ENCODE measurements around the gene ZNF653. TPM values are rescaled to one million over a fixed set of nuclear protein-coding genes. Genes with fewer than 3 reads are reported as not detected.

The ZNF653 gene
- polyA plus RNA-seq, 2 of the 4 experiments (the other 2 are of a cell fraction), result 2.9 to 4.2 TPM

- no peak for TF ChIP-seq HEYL (CRISPR knock-in tag; IDR thresholded peaks at IDR 0.05)
- no peak for TF ChIP-seq JUNB (IDR thresholded peaks at IDR 0.05)
- TF ChIP-seq JUN (IDR thresholded peaks at IDR 0.05), result no peak
- TF ChIP-seq MAZ (IDR thresholded peaks at IDR 0.05; ENCODE audit: borderline replicate concordance, low read depth, low read length), result no peak
- no peak for TF ChIP-seq RAD21 (conservative IDR thresholded peaks at IDR 0.05 in 1 of 2, IDR thresholded peaks at IDR 0.05 in 1 of 2)
- no peak for TF ChIP-seq HDAC2 (IDR thresholded peaks at IDR 0.05)
- TF ChIP-seq ATOH8 (CRISPR knock-in tag; IDR thresholded peaks at IDR 0.05; ENCODE audit: low read depth), result no peak
- TF ChIP-seq POLR2A (IDR thresholded peaks at IDR 0.05; ENCODE audit: low read length), result no peak
- TF ChIP-seq CHD2 (IDR thresholded peaks at IDR 0.05; ENCODE audit: low read length, partially characterized antibody), result no peak
- no peak for TF ChIP-seq MYC (IDR thresholded peaks at IDR 0.05; ENCODE audit: borderline replicate concordance, low read length)
- no peak for TF ChIP-seq RCOR1 (IDR thresholded peaks at IDR 0.05; ENCODE audit: low read depth, low read length)
- TF ChIP-seq TFCP2L1 (CRISPR knock-in tag; IDR thresholded peaks at IDR 0.05), result no peak
- TF ChIP-seq POLR2AphosphoS2 (conservative IDR thresholded peaks at IDR 0.05; ENCODE audit: low read length), result no peak
- TF ChIP-seq BCL3 (IDR thresholded peaks at IDR 0.05), result no peak
- no peak for TF ChIP-seq CBX8 (IDR thresholded peaks at IDR 0.05)
- no peak for TF ChIP-seq ZSCAN20 (CRISPR knock-in tag; IDR thresholded peaks at IDR 0.05)
- TF ChIP-seq HMGXB4 (CRISPR knock-in tag; IDR thresholded peaks at IDR 0.05; ENCODE audit: borderline replicate concordance), result no peak
- CTCF ChIA-PET, result interaction anchor here (0.6 to 4.3 kb wide), 6 partner anchors 8 to 93 kb away, joined by 4 to 26 read pairs (median 8); no protein-coding TSS in a partner anchor
- no peaks in the 10 kb centered on the region for H3K9me3 ChIP-seq
Observed at GRCh38 chr19:11495885-11496284, 9.8 kb downstream of the ZNF653 start.

GRCh38 chr19:11495481-11495880 is 10.2 kb downstream of the ZNF653 start:
- WGBS (ENCODE audit: missing lambda C conversion rate), result 90% methylated on average over 5 of the region's 10 CpGs
- H3K4me1 ChIP-seq, result peaks cover 4% of the 10 kb centered on the region
- POLR2A ChIA-PET, result no interaction called here
- CTCF ChIA-PET, result interaction anchor here (0.6 to 4.3 kb wide), 6 partner anchors 9 to 216 kb away, joined by 3 to 26 read pairs (median 8); no protein-coding TSS in a partner anchor
- DNase-seq (ENCODE audit: low read depth in 1 of 2, low spot score in 1 of 2) (no peak), ATAC-seq (no peak), FAIRE-seq (no peak)
- H3K9me3 ChIP-seq, result no peaks in the 10 kb centered on the region
- no peak overlapping the region for H3K4me2 ChIP-seq
- H3K27ac ChIP-seq, result no peak overlapping the region
- H3K4me3 ChIP-seq, result no peak overlapping the region
- TF ChIP-seq FOSB (CRISPR knock-in tag; IDR thresholded peaks at IDR 0.05) (no peak), MAX (IDR thresholded peaks at IDR 0.05) (no peak), REST (IDR thresholded peaks at IDR 0.05) (no peak), JUNB (IDR thresholded peaks at IDR 0.05) (no peak), GATA3 (IDR thresholded peaks at IDR 0.05; ENCODE audit: borderline replicate concordance) (no peak), ESRRA (IDR thresholded peaks at IDR 0.05; ENCODE audit: borderline replicate concordance, low read length) (no peak), KDM5A (IDR thresholded peaks at IDR 0.05) (no peak), USF2 (IDR thresholded peaks at IDR 0.05) (no peak), BCL3 (IDR thresholded peaks at IDR 0.05) (no peak), SREBF2 (IDR thresholded peaks at IDR 0.05) (no peak), NR3C1 (IDR thresholded peaks at IDR 0.05) (no peak), HDAC2 (IDR thresholded peaks at IDR 0.05) (no peak), PHF8 (IDR thresholded peaks at IDR 0.05; ENCODE audit: borderline replicate concordance, low read depth) (no peak), CHD4 (IDR thresholded peaks at IDR 0.05; ENCODE audit: borderline replicate concordance) (no peak), CBX8 (IDR thresholded peaks at IDR 0.05) (no peak), NPAS2 (CRISPR knock-in tag; IDR thresholded peaks at IDR 0.05; ENCODE audit: borderline replicate concordance) (no peak)

More at GRCh38 chr19:11495885-11496284, 9.8 kb downstream of the ZNF653 start:
- H3K4me1 ChIP-seq, result peaks cover 4% of the 10 kb centered on the region
- 95% methylated on average over 16 of the region's 22 CpGs for WGBS (ENCODE audit: missing lambda C conversion rate)
- ATAC-seq, result no peak
- FAIRE-seq, result no peak
- H3K4me3 ChIP-seq, result no peak overlapping the region
- no peak for DNase-seq (ENCODE audit: low read depth in 1 of 2, low spot score in 1 of 2)
- H3K27ac ChIP-seq, result no peak overlapping the region
- POLR2A ChIA-PET, result no interaction called here
- no peak overlapping the region for H3K4me2 ChIP-seq
